AG04450 (cell line): ENCODE measurements around the gene TMC7. TPM values are rescaled to one million over a fixed set of nuclear protein-coding genes. Genes with fewer than 3 reads are reported as not detected.

ENCODE experiments used
- CTCF ChIA-PET: fragments of 300-600, 350-600 bp; formaldehyde crosslinking; extraction: SDS; loops from one replicate; lab custom pipeline; 2022; ENCODE audit warnings: antibody characterized with exemption, inconsistent platforms; lab: Charles Lee
- POLR2A ChIA-PET: fragments of 350-600 bp; formaldehyde crosslinking; extraction: SDS; loops from one replicate; lab custom pipeline; 2021; ENCODE audit warnings: antibody characterized with exemption, inconsistent platforms; lab: Yijun Ruan, JAX
- DNase-seq: peaks from one replicate; pipeline ENCODE4 v3.0.0-alpha.2; 2011; ENCODE audit warnings: low read depth, low spot score
- H3K27ac ChIP-seq: one replicate; pipeline ENCODE4 v1.5.1; 2012; ENCODE audit warnings: low read depth, low read length, control low read depth
- H3K27me3 ChIP-seq: one replicate; pipeline ENCODE4 v1.6.0; 2012; ENCODE audit warnings: low read length; ENCODE audit not compliant: control insufficient read depth, insufficient read depth
- H3K4me3 ChIP-seq: 2 replicates; pipeline ENCODE4 v1.5.1; 2011; ENCODE audit warnings: mild to moderate bottlenecking, low read depth, low read length, control low read depth
- H3K9me3 ChIP-seq: 2 replicates; pipeline ENCODE4 v1.5.1; 2012; ENCODE audit warnings: low read length; ENCODE audit not compliant: control insufficient read depth, insufficient read depth
- CTCF ChIP-seq: IDR thresholded peaks from 2 replicates; pipeline ENCODE4 v1.5.1; 2011; ENCODE audit warnings: low read depth, low read length, control low read depth, inconsistent platforms
- polyA plus RNA-seq: library from polyadenylated mRNA; depleted of rRNA; stranded (reverse); fragments of >200 nt; gene quantifications from 2 replicates; pipeline ENCODE4 v1.2.3, GENCODE V29; 2011

TMC7 gene
- polyA plus RNA-seq, 1 experiment, result 0.37 TPM

GRCh38 chr16:19071811-19072777 is 88.4 kb downstream of the TMC7 start:
- peak; percentile 80 for TF ChIP-seq CTCF
- H3K27ac ChIP-seq, result no peak overlapping the region
- ChIA-PET POLR2A (no interaction called here), CTCF (interaction anchor here (0.6 to 2.9 kb wide), 7 partner anchors 9 to 431 kb away, joined by 3 to 27 read pairs (median 4); partner anchors contain the start of gene TMC7)
- H3K27me3 ChIP-seq, result no peaks in the 10 kb centered on the region
- no peaks in the 10 kb centered on the region; the same call in 1 of the 2 replicates for H3K9me3 ChIP-seq
- DNase-seq, result no peak
- no peak overlapping the region for H3K4me3 ChIP-seq

GRCh38 chr16:19073344-19073743 is 89.6 kb downstream of the TMC7 start:
- Histone ChIP-seq H3K9me3 (no peaks in the 10 kb centered on the region), H3K27ac (no peak overlapping the region), H3K27me3 (no peaks in the 10 kb centered on the region), H3K4me3 (no peak overlapping the region)
- no peak for DNase-seq
- ChIA-PET CTCF (interaction anchor here (1.2 to 2.9 kb wide), 4 partner anchors 13 to 429 kb away, joined by 3 to 27 read pairs (median 13); partner anchors contain the start of gene TMC7), POLR2A (no interaction called here)
- TF ChIP-seq CTCF, result no peak

GRCh38 chr16:19073863-19074262 is 90.1 kb downstream of the TMC7 start:
- Histone ChIP-seq H3K9me3 (no peaks in the 10 kb centered on the region), H3K27ac (no peak overlapping the region), H3K27me3 (no peaks in the 10 kb centered on the region), H3K4me3 (no peak overlapping the region)
- POLR2A ChIA-PET, result no interaction called here
- CTCF ChIA-PET, result interaction anchor here (1.1 to 2.9 kb wide), 6 partner anchors 12 to 104 kb away, joined by 3 to 27 read pairs (median 7); partner anchors contain the start of gene TMC7
- DNase-seq, result no peak
- TF ChIP-seq CTCF, result no peak

- no peak for TF ChIP-seq CTCF
- H3K9me3 ChIP-seq, result no peaks in the 10 kb centered on the region
- H3K27me3 ChIP-seq, result no peaks in the 10 kb centered on the region
- ChIA-PET CTCF (interaction anchor here (0.7 to 1.5 kb wide), 3 partner anchors 10 to 70 kb away, joined by 3 to 9 read pairs (median 6); no protein-coding TSS in a partner anchor), POLR2A (interaction anchor here (1.0 kb wide), 1 partner anchor 8 kb away, joined by 6 read pairs; the partner anchor contains the start of gene COQ7)
- H3K27ac ChIP-seq, result no peak overlapping the region
- no peak overlapping the region for H3K4me3 ChIP-seq
- no peak for DNase-seq
These were observed 91.8 kb downstream of the TMC7 start for GRCh38 chr16:19075511-19075910.
